HUES48 (cell line): Measurements from ENCODE around the gene TBC1D2B.
"Not testable (repeated sequence)": the region's sequence is repeated elsewhere in the genome, so short reads cannot be mapped to it uniquely, and the experiment has no call there.

Experiments
- H3K27ac ChIP-seq: one replicate; pipeline ENCODE4 v1.7.0; 2013; ENCODE audit warnings: low read depth, low read length, inconsistent platforms
- H3K27me3 ChIP-seq: 2 replicates; pipeline ENCODE4 v1.6.1; 2013; ENCODE audit warnings: mild to moderate bottlenecking, low read length; ENCODE audit not compliant: control insufficient read depth, insufficient read depth
- H3K36me3 ChIP-seq: 2 replicates; pipeline ENCODE4 v1.6.1; 2013; ENCODE audit warnings: low read length; ENCODE audit not compliant: control insufficient read depth, insufficient read depth
- H3K4me1 ChIP-seq: 2 replicates; pipeline ENCODE4 v1.6.1; 2013; ENCODE audit warnings: mild to moderate bottlenecking, low read length; ENCODE audit not compliant: control insufficient read depth, insufficient read depth
- H3K4me3 ChIP-seq: 2 replicates; pipeline ENCODE4 v1.5.1; 2013; ENCODE audit warnings: mild to moderate bottlenecking, low read depth, low read length
- H3K9ac ChIP-seq: 2 replicates; pipeline ENCODE4 v1.6.1; 2013; ENCODE audit warnings: mild to moderate bottlenecking, low read depth, low read length, moderate library complexity
- H3K9me3 ChIP-seq: 2 replicates; pipeline ENCODE4 v1.6.1; 2013; ENCODE audit warnings: low read length; ENCODE audit not compliant: control insufficient read depth, insufficient read depth

Gene TBC1D2B

DNA sequence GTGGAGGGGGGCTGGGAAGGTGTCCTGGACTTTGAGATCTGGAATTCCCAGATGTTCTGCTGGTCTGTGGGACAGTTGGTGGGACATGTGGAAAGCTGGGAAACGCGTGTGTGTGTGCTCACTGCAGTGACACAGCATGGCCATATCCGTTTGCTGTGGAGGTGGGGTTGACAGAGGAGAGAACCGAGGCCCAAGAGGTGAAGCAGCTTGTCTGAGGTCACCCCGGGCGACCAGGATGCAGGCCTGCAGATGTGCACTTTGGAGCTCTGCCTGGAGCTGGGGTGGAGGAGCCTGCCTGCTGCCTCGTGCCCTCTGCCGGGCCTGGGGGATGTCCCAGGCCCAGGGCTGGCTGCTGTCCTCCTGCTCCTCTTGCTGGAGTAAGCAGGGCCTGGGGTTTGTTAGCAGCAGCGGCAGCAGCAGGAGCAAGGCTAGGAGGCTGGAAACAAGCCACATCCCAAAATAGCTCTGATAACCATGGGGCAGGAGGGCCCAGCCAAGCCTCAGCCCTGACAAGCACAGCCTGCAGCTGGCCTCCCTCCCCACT, 85.8 kb downstream of the TBC1D2B start:
- not testable (repeated sequence) for H3K36me3 ChIP-seq, H3K27ac ChIP-seq, H3K9ac ChIP-seq, H3K4me1 ChIP-seq, H3K9me3 ChIP-seq, H3K4me3 ChIP-seq, H3K27me3 ChIP-seq

DNA sequence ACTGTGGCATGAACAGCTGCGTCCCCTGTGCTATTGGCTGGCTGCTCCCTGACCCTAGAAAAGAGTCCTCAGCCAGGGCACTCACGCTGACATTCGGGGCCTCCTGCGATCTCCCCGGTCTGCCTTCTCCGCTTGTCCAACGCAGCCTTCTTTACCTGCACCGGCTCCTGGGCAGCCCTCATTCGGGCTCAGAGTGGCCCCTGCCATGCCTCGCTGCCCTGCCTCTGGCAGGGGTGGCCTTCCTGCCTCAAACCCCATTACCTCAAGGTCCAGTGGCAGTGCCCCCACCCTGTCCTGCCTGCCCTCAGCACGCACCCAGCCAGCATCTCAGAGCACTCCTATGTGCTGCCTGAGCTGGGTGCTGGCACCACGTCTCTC, 86.5 kb downstream of the TBC1D2B start:
- Histone ChIP-seq H3K36me3 (no peaks in the 10 kb centered on the region), H3K9ac (no peak overlapping the region), H3K4me1 (0 out of 2 replicates have a peak, but pooled peaks cover 7% of the 10 kb centered on the region), H3K9me3 (no peaks in the 10 kb centered on the region), H3K27ac (no peak overlapping the region), H3K27me3 (no peaks in the 10 kb centered on the region), H3K4me3 (no peak overlapping the region)

DNA sequence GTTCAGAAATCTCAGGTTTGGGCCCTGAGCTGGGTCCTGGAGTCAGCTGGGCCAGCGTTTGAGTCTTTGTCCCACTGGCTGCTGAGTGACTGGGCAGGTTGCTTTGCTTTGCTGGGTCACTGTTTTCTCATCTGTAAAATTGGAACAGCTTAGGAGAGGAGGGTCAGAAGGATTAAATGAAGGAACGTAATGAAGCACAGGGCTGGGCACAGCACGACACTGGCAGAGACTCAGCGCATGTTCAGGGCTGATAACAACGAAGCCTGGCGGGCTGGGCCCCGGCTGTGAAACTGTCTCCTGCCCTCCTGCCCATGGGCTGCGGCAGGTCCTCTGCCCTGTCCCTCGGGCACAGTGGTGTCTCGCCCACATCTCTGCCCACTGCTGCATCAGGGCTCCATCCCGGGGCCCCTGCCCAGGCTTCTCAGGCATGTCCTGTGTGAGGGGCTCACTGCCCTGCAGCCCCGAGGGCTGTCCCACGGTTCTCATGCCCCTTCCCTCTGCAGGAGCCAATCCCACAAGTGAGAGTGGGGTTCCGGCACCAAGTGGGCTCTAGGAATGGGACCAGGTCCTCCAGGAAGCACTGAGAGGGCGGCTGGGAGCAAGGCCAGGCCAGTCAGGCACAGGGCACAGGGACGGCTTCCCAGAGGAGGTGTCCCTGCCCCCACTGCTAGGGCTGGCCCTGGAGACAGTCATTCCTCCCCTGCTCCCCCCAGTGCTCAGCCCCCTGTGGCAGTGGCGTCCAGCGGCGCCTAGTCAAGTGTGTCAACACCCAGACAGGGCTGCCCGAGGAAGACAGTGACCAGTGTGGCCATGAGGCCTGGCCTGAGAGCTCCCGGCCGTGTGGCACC, 88.0 kb downstream of the TBC1D2B start:
- Histone ChIP-seq H3K27ac (no peak overlapping the region), H3K36me3 (no peaks in the 10 kb centered on the region)

GRCh38 chr15:77988347-77989295, 88.9 kb downstream of the TBC1D2B start:
- H3K4me3 ChIP-seq, result no peak overlapping the region
- H3K9ac ChIP-seq, result no peak overlapping the region
- H3K27ac ChIP-seq, result no peak overlapping the region
- no peaks in the 10 kb centered on the region for H3K9me3 ChIP-seq
- H3K36me3 ChIP-seq, result no peaks in the 10 kb centered on the region
- H3K27me3 ChIP-seq, result no peaks in the 10 kb centered on the region
- 0 out of 2 replicates have a peak, but pooled peaks cover 7% of the 10 kb centered on the region for H3K4me1 ChIP-seq

More for the DNA sequence above, 88.0 kb downstream of the TBC1D2B start:
- Histone ChIP-seq H3K4me1 (0 out of 2 replicates have a peak, but pooled peaks cover 7% of the 10 kb centered on the region), H3K27me3 (no peaks in the 10 kb centered on the region), H3K9ac (no peak overlapping the region), H3K9me3 (no peaks in the 10 kb centered on the region), H3K4me3 (no peak overlapping the region)

DNA sequence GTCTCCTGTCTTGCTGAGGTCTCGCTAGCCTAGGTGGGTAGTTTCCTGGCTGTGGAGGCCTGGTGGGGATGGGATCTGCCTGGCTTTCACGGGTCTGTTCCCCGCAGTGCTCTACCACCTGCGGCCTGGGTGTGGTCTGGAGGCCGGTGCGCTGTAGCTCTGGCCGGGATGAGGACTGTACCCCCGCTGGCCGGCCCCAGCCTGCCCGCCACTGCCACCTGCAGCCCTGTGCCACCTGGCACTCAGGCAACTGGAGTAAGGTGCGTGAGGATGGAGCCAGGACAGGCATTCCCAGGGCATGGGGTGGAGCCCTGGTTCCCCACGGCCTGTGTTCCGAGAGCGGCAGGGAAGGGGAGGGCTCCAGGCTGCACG, 89.8 kb downstream of the TBC1D2B start:
- H3K27ac ChIP-seq, H3K27me3 ChIP-seq, H3K36me3 ChIP-seq, H3K9ac ChIP-seq, H3K4me3 ChIP-seq, H3K9me3 ChIP-seq, H3K4me1 ChIP-seq: not testable (repeated sequence)

DNA sequence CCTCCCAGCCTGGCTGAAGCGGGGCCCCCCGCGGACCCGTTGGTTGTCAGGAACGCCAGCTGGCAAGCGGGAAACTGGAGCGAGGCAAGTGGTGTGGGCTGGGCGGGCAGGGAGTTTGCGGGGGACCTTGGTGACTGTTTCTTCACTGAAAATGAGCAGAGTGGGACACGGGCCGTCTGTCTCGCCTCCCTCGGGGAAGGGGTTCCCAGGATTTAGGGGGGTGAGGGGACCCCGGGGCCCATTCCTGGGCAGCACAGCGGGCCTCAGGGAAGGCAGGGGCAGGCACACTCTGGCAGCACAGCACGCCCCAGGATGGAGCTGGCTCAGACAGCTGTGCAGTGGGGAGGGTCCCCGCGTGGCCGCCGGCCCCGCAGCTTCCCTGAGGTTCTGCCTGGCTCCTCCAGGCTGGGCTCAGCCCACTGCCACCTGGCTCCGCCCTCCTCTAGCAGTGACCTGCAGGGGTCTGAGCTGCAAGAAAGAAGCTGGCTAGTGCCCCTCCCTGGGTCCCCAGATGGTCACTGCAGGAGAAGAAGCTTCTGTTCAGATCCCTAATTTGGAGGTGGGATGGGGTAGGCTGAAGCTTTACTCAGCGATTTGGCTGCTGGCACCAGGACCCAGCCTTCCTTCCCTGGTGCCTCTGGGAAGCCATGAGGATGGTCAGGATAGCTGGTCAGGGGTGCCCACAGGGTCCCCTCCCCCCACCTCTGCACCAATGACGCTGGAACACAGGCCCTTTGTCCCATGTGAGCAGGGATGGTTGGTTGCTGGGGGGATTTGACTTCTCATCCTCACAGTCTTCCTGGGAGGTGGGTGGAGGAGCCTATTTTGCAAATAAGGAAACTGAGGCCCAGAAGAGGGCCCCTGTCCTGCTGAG, 90.4 kb downstream of the TBC1D2B start:
- no peak overlapping the region for H3K27ac ChIP-seq
- H3K9me3 ChIP-seq, result no peaks in the 10 kb centered on the region
- H3K9ac ChIP-seq, result no peak overlapping the region
- H3K4me1 ChIP-seq, result 0 out of 2 replicates have a peak, but pooled peaks cover 7% of the 10 kb centered on the region
- no peaks in the 10 kb centered on the region for H3K27me3 ChIP-seq
- H3K4me3 ChIP-seq, result no peak overlapping the region
- no peaks in the 10 kb centered on the region for H3K36me3 ChIP-seq

DNA sequence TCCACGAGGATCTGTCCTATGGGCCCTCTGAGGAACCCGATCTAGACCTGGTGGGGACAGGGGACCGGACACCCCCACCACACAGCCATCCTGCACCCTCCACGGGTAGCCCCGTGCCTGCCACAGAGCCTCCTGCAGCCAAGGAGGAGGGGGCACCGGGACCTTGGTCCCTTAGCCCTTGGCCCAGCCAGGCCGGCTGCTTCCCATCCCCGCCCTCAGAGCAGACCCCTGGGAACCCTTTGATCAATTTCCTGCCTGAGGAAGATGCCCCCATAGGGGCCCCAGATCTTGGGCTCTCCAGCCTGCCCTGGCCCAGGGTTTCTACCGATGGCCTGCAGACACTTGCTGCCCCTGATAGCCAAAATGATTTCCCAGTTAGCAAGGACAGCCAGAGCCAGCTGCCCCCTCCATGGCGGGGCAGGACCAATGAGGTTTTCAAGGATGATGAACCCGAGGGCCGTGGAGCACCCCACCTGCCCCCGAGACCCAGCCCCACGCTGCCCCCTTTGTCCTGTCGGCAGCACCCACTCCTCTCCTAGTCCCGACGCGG, 91.5 kb downstream of the TBC1D2B start:
- Histone ChIP-seq H3K27me3 (no peaks in the 10 kb centered on the region), H3K4me1 (0 out of 2 replicates have a peak, but pooled peaks cover 7% of the 10 kb centered on the region), H3K9ac (no peak overlapping the region), H3K36me3 (no peaks in the 10 kb centered on the region), H3K27ac (no peak overlapping the region), H3K4me3 (no peak overlapping the region), H3K9me3 (no peaks in the 10 kb centered on the region)

- Histone ChIP-seq H3K4me1 (0 out of 2 replicates have a peak, but pooled peaks cover under 1% of the 10 kb centered on the region), H3K27me3 (no peaks in the 10 kb centered on the region), H3K4me3 (no peak overlapping the region), H3K36me3 (no peaks in the 10 kb centered on the region), H3K27ac (no peak overlapping the region), H3K9ac (no peak overlapping the region), H3K9me3 (no peaks in the 10 kb centered on the region)
Observed at GRCh38 chr15:77985031-77985930, 92.2 kb downstream of the TBC1D2B start.

- Histone ChIP-seq H3K9ac (no peak overlapping the region), H3K4me3 (no peak overlapping the region), H3K4me1 (no peaks in the 10 kb centered on the region), H3K9me3 (no peaks in the 10 kb centered on the region), H3K27ac (no peak overlapping the region), H3K36me3 (no peaks in the 10 kb centered on the region), H3K27me3 (no peaks in the 10 kb centered on the region)
Observed at GRCh38 chr15:77984446-77984861, 93.1 kb downstream of the TBC1D2B start.
